B cell (primary cell): ENCODE results near the gene HMCN1. TPM values are rescaled to one million over a fixed set of nuclear protein-coding genes. Genes with fewer than 3 reads are reported as not detected.

Source experiments
- ATAC-seq: fragments of 200-7000 bp; cut with Tn5 transposase; one replicate; pipeline ENCODE4 v1.10.0; 2021; ENCODE audit warnings: low read depth, mild to moderate bottlenecking, moderate number of reproducible peaks, moderate library complexity
- CTCF ChIA-PET: fragments of 350-600 bp; sonication (Branson Sonifier 250); formaldehyde crosslinking; loops from one replicate; lab custom pipeline; 2021; ENCODE audit warnings: antibody characterized with exemption, inconsistent platforms; lab: Charles Lee
- POLR2A ChIA-PET: fragments of 350-600 bp; sonication (Branson Sonifier 250); formaldehyde crosslinking; loops from one replicate; lab custom pipeline; 2021; ENCODE audit warnings: antibody characterized with exemption; lab: Charles Lee
- DNase-seq: peaks from one replicate; pipeline ENCODE4 v3.0.0; 2013
- H2AFZ ChIP-seq: 2 replicates; pipeline ENCODE4 v1.6.1; 2012; ENCODE audit warnings: mild to moderate bottlenecking, low read depth, low read length; ENCODE audit not compliant: insufficient read depth, poor library complexity, severe bottlenecking
- H3K27ac ChIP-seq, 2 donors: 1 replicate in 1 of 2; 2 replicates in 1 of 2; pipeline ENCODE4 v1.5.1; 2012 to 2013; ENCODE audit warnings: low read length in 2 of 2, mild to moderate bottlenecking in 2 of 2, moderate library complexity in 1 of 2
- H3K27me3 ChIP-seq, 4 experiments: fragments of 200-600 bp in 1 of 4; sonication (generic) in 1 of 4; replicated peaks in 1 of 4; 1 replicate in 2 of 4; 2 replicates in 2 of 4; pipeline versions ENCODE4 v1.6.1 to v1.7.0; 2013 to 2016; ENCODE audit warnings: low read length in 3 of 4, mild to moderate bottlenecking in 2 of 4, mixed read lengths in 1 of 4, moderate library complexity in 1 of 4; ENCODE audit not compliant: insufficient read depth in 4 of 4, control insufficient read depth in 3 of 4; ENCODE audit errors: control extremely low read depth in 1 of 4
- H3K36me3 ChIP-seq, 2 experiments: replicated peaks in 1 of 2; 1 replicate in 1 of 2; 2 replicates in 1 of 2; pipeline versions ENCODE4 v1.6.1 to v1.7.1; 2013; ENCODE audit warnings: low read length in 1 of 2; ENCODE audit not compliant: insufficient read depth in 2 of 2, control insufficient read depth in 1 of 2; ENCODE audit errors: control extremely low read depth in 1 of 2, extremely low read depth in 1 of 2
- H3K4me1 ChIP-seq, 2 donors: fragments of 200-600 bp in 1 of 2; sonication (generic) in 1 of 2; 1 replicate in 1 of 2; 2 replicates in 1 of 2; pipeline versions ENCODE4 v1.5.1 to v1.6.1; 2013 to 2017; ENCODE audit warnings: low read length in 2 of 2; ENCODE audit not compliant: control insufficient read depth in 2 of 2, insufficient read depth in 2 of 2
- H3K4me2 ChIP-seq: replicated peaks from 2 replicates; pipeline ENCODE3; 2012; ENCODE audit warnings: mild to moderate bottlenecking, low read depth, low read length; ENCODE audit not compliant: poor library complexity, severe bottlenecking
- H3K4me3 ChIP-seq, 5 experiments: fragments of 200-600 bp in 1 of 5; sonication (generic) in 1 of 5; 1 replicate in 3 of 5; 2 replicates in 2 of 5; pipeline versions ENCODE4 v1.5.1 to v1.7.0; 2011 to 2016; ENCODE audit warnings: low read length in 4 of 5, mild to moderate bottlenecking in 4 of 5, low read depth in 2 of 5, control low read depth in 1 of 5, moderate library complexity in 1 of 5; ENCODE audit not compliant: insufficient read depth in 1 of 5; ENCODE audit errors: control extremely low read depth in 1 of 5, extremely low read depth in 1 of 5
- H3K79me2 ChIP-seq: fragments of 200-600 bp; sonication (generic); one replicate; pipeline ENCODE4 v1.6.0; 2016; ENCODE audit warnings: low read length; ENCODE audit not compliant: control insufficient read depth, insufficient read depth
- H3K9ac ChIP-seq: fragments of 200-600 bp; sonication (generic); 2 replicates; pipeline ENCODE4 v1.6.1; 2017; ENCODE audit warnings: mild to moderate bottlenecking, low read length, moderate library complexity
- H3K9me3 ChIP-seq, 3 donors: one replicate each; pipeline versions ENCODE4 v1.6.1 to v1.7.1; 2013; ENCODE audit warnings: low read length in 2 of 3; ENCODE audit not compliant: control insufficient read depth in 2 of 3, insufficient read depth in 1 of 3; ENCODE audit errors: control extremely low read depth in 1 of 3
- H4K20me1 ChIP-seq: 2 replicates; pipeline ENCODE4 v1.6.0; 2012; ENCODE audit warnings: mild to moderate bottlenecking, low read length; ENCODE audit not compliant: insufficient read depth, control insufficient read depth, poor library complexity, severe bottlenecking
- H3K27ac Mint-ChIP-seq: one replicate; pipeline ENCODE4 v1.8.0; 2021; ENCODE audit warnings: mixed read lengths
- H3K27me3 Mint-ChIP-seq: one replicate; pipeline ENCODE4 v1.8.0; 2021; ENCODE audit warnings: mixed read lengths
- H3K4me1 Mint-ChIP-seq: one replicate; pipeline ENCODE4 v1.8.0; 2021; ENCODE audit warnings: mixed read lengths
- H3K4me3 Mint-ChIP-seq: one replicate; pipeline ENCODE4 v1.8.0; 2021; ENCODE audit warnings: mixed read lengths
- H3K9me3 Mint-ChIP-seq: one replicate; pipeline ENCODE4 v1.8.0; 2022; ENCODE audit warnings: mixed read lengths; ENCODE audit not compliant: insufficient read depth
- EZH2 ChIP-seq: IDR thresholded peaks from 2 replicates; pipeline ENCODE4 v1.6.1; 2012; ENCODE audit warnings: borderline replicate concordance, low read depth, mild to moderate bottlenecking, moderate library complexity, low read length; ENCODE audit not compliant: insufficient read depth, poor library complexity, severe bottlenecking
- WGBS: methylation state at CpG from one replicate; pipeline ENCODE4 v1.1.5; 2013; ENCODE audit warnings: missing lambda C conversion rate; ENCODE audit not compliant: insufficient coverage; 5-methylcytosine and 5-hydroxymethylcytosine counted together
- intact Hi-C: fragments of 100-400 bp; cut with micrococcal nuclease; formaldehyde crosslinking; loops from one replicate; pipeline ENCODE4 v1.10.0; 2022
- polyA plus RNA-seq: library from polyadenylated mRNA; depleted of rRNA; stranded (reverse); fragments of >200 nt; gene quantifications from 2 replicates; pipeline ENCODE4 v1.2.3, GENCODE V29; 2012
- total RNA-seq, 2 donors: library from RNA; stranded (reverse); fragments of 120-200 nt in 1 of 2; gene quantifications; 1 replicate in 1 of 2; 2 replicates in 1 of 2; pipeline versions ENCODE4 v1.2.3 to v1.2.4, GENCODE V29; 2013 to 2022
- TF ChIP-seq, protein P1 (sequence below): fragments of 200-600 bp; IDR thresholded peaks from one replicate; pipeline ENCODE4 v1.8.0; 2022; ENCODE audit warnings: antibody characterized with exemption, mild to moderate bottlenecking

HMCN1 gene
- total and polyA plus RNA-seq, 2 donors (not counting 1 experiment from before 2014, with no cell fraction given): not detected

DNA sequence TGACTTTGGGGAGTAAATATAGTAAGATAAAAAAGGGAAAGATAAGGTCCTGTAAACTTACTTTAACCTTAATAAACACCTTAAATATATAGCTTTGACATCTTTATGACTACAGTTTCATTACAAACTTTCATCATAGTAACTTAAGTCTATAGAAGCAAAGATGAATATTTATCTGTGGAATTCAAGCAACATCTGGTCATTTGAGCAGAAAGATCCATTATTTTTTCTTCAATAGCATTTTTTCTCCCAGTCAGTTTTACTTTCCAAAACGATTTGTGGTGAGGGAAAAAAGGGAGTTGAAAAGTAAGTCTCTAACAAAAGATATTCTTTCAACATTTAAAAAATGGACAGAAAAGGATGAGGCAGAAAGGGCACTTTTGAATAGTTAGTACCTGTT is 69.0 kb downstream of the HMCN1 start:
- Mint-ChIP-seq H3K4me3 (no peak overlapping the region), H3K27me3 (peaks cover 6% of the 10 kb centered on the region), H3K4me1 (no peaks in the 10 kb centered on the region), H3K9me3 (peaks cover 2% of the 10 kb centered on the region), H3K27ac (no peak overlapping the region)
- Histone ChIP-seq H3K9me3 (peaks cover 1 to 11% (median 7%) of the 10 kb centered on the region in 3 donors), H3K79me2 (no peaks in the 10 kb centered on the region), H3K27me3 (no peaks in the 10 kb centered on the region), H3K27ac (no peak overlapping the region), H3K4me2 (no peak overlapping the region), H2AFZ (no peak overlapping the region), H3K4me3 (no peak overlapping the region), H4K20me1 (no peaks in the 10 kb centered on the region), H3K36me3 (no peaks in the 10 kb centered on the region), H3K9ac (no peak overlapping the region), H3K4me1 (no peaks in the 10 kb centered on the region)
- ChIA-PET CTCF (no interaction called here), POLR2A (no interaction called here)
- TF ChIP-seq, protein P1, sequence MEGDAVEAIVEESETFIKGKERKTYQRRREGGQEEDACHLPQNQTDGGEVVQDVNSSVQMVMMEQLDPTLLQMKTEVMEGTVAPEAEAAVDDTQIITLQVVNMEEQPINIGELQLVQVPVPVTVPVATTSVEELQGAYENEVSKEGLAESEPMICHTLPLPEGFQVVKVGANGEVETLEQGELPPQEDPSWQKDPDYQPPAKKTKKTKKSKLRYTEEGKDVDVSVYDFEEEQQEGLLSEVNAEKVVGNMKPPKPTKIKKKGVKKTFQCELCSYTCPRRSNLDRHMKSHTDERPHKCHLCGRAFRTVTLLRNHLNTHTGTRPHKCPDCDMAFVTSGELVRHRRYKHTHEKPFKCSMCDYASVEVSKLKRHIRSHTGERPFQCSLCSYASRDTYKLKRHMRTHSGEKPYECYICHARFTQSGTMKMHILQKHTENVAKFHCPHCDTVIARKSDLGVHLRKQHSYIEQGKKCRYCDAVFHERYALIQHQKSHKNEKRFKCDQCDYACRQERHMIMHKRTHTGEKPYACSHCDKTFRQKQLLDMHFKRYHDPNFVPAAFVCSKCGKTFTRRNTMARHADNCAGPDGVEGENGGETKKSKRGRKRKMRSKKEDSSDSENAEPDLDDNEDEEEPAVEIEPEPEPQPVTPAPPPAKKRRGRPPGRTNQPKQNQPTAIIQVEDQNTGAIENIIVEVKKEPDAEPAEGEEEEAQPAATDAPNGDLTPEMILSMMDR: no peak
- no peak for TF ChIP-seq EZH2
- WGBS: no CpG with 5 or more reads among the region's 1 CpG
- ATAC-seq: no peak
- intact Hi-C loops: no loop called here
- no peak for DNase-seq

DNA sequence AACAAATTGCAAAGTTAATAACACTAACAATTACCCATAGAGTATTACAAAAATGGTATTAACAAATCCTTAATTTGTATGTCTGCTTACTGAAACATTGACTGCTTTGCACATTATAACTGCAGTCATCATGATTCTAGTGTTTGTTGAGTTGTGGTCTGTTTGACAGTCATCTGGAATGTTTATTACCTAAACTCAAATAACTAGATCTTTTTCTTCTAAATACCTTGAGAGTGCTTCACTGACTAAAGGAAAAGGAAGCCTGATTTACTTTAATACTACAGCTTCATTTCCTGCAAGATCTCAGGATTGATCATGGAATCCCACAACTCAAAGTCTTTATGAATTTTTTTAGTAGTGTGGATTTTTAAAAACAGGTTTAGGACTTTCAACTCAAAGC is 70.0 kb downstream of the HMCN1 start:
- no peak overlapping the region for H3K9ac ChIP-seq
- Mint-ChIP-seq H3K4me3 (no peak overlapping the region), H3K4me1 (no peaks in the 10 kb centered on the region), H3K9me3 (no peaks in the 10 kb centered on the region), H3K27me3 (peaks cover 6% of the 10 kb centered on the region), H3K27ac (no peak overlapping the region)
- CTCF ChIA-PET: no interaction called here
- no peak overlapping the region for H2AFZ ChIP-seq
- no peaks in the 10 kb centered on the region for H3K27me3 ChIP-seq
- H3K79me2 ChIP-seq: no peaks in the 10 kb centered on the region
- intact Hi-C loops: no loop called here
- H3K4me1 ChIP-seq: no peaks in the 10 kb centered on the region
- peaks cover 1 to 9% (median 3%) of the 10 kb centered on the region in 3 donors for H3K9me3 ChIP-seq
- no peak overlapping the region for H3K27ac ChIP-seq
- no peak overlapping the region for H3K4me3 ChIP-seq
- no peak overlapping the region for H3K4me2 ChIP-seq
- DNase-seq (no peak), ATAC-seq (no peak)
- POLR2A ChIA-PET: no interaction called here
- H4K20me1 ChIP-seq: no peaks in the 10 kb centered on the region
- TF ChIP-seq EZH2: no peak
- TF ChIP-seq, protein P1: no peak
- no peaks in the 10 kb centered on the region for H3K36me3 ChIP-seq
